ENCODE results near the gene UBE2QL1.

GRCh38 chr5:6450319-6450833, 1.7 kb downstream of the UBE2QL1 start:
- TF ChIP-seq CTCF (IDR thresholded peaks at IDR 0.05): no peak
- TF ChIP-seq RAD21 (conservative IDR thresholded peaks at IDR 0.05 in 1 of 2, IDR thresholded peaks at IDR 0.05 in 1 of 2): no peak
- TF ChIP-seq, protein P1, sequence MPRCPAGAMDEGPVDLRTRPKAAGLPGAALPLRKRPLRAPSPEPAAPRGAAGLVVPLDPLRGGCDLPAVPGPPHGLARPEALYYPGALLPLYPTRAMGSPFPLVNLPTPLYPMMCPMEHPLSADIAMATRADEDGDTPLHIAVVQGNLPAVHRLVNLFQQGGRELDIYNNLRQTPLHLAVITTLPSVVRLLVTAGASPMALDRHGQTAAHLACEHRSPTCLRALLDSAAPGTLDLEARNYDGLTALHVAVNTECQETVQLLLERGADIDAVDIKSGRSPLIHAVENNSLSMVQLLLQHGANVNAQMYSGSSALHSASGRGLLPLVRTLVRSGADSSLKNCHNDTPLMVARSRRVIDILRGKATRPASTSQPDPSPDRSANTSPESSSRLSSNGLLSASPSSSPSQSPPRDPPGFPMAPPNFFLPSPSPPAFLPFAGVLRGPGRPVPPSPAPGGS (IDR thresholded peaks at IDR 0.05): no peak
- no peak for TF ChIP-seq MAX (IDR thresholded peaks at IDR 0.05)
- TF ChIP-seq HOXB5 (CRISPR knock-in tag; IDR thresholded peaks at IDR 0.05): no peak
- TF ChIP-seq NFE2L2 (conservative IDR thresholded peaks at IDR 0.05; ENCODE audit: low read length): no peak
- TF ChIP-seq, protein P2, sequence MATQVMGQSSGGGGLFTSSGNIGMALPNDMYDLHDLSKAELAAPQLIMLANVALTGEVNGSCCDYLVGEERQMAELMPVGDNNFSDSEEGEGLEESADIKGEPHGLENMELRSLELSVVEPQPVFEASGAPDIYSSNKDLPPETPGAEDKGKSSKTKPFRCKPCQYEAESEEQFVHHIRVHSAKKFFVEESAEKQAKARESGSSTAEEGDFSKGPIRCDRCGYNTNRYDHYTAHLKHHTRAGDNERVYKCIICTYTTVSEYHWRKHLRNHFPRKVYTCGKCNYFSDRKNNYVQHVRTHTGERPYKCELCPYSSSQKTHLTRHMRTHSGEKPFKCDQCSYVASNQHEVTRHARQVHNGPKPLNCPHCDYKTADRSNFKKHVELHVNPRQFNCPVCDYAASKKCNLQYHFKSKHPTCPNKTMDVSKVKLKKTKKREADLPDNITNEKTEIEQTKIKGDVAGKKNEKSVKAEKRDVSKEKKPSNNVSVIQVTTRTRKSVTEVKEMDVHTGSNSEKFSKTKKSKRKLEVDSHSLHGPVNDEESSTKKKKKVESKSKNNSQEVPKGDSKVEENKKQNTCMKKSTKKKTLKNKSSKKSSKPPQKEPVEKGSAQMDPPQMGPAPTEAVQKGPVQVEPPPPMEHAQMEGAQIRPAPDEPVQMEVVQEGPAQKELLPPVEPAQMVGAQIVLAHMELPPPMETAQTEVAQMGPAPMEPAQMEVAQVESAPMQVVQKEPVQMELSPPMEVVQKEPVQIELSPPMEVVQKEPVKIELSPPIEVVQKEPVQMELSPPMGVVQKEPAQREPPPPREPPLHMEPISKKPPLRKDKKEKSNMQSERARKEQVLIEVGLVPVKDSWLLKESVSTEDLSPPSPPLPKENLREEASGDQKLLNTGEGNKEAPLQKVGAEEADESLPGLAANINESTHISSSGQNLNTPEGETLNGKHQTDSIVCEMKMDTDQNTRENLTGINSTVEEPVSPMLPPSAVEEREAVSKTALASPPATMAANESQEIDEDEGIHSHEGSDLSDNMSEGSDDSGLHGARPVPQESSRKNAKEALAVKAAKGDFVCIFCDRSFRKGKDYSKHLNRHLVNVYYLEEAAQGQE (IDR thresholded peaks at IDR 0.05): no peak
- TF ChIP-seq POLR2A (IDR thresholded peaks at IDR 0.05; ENCODE audit: low read length): no peak
- TF ChIP-seq HDAC2 (IDR thresholded peaks at IDR 0.05): no peak
- TF ChIP-seq CEBPB (IDR thresholded peaks at IDR 0.05): no peak
- no peak for TF ChIP-seq SMC3 (IDR thresholded peaks at IDR 0.05)
- TF ChIP-seq HMGXB4 (CRISPR knock-in tag; IDR thresholded peaks at IDR 0.05; ENCODE audit: borderline replicate concordance): no peak
- TF ChIP-seq CBX8 (IDR thresholded peaks at IDR 0.05): no peak
